ENCODE results near the gene RIMS4.

Gene RIMS4

DNA sequence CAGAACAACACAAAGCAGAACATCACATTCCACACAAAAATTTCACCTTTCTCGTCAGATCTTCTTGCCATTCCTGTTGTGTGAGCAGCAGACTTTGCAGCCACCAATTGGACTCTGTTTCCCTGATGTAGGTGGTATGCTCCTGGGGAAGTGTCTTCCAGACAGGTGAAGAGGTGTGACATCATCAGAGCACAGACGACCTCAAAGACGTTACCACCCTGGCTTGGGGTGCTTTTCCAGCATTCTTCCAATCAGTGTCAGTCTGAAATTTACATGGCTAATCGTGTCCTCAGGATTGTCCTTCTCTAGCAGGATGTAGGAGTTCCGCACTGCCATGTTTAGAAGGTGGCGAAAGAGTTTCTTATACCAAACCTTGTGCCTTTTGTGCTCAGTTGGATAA lies 31.6 kb upstream of the RIMS4 start:
- Histone ChIP-seq H3K4me3 (ENCODE audit: extremely low read depth, insufficient read depth, low read length, poor library complexity, severe bottlenecking) (no peak overlapping the region), H3K4me1 (ENCODE audit: control insufficient read depth, insufficient read depth, low read length, poor library complexity, severe bottlenecking) (no peaks in the 10 kb centered on the region), H3K36me3 (ENCODE audit: control insufficient read depth, insufficient read depth, low read length) (no peaks in the 10 kb centered on the region), H3K9me3 (ENCODE audit: control insufficient read depth, low read length) (no peaks in the 10 kb centered on the region), H3K27ac (ENCODE audit: low read depth, low read length, severe bottlenecking) (no peak overlapping the region)
- WGBS, 2 experiments (ENCODE audit: insufficient coverage in 2 of 2): 84 to 85% methylated on average over 4 to 6 of the region's 6 CpGs

DNA sequence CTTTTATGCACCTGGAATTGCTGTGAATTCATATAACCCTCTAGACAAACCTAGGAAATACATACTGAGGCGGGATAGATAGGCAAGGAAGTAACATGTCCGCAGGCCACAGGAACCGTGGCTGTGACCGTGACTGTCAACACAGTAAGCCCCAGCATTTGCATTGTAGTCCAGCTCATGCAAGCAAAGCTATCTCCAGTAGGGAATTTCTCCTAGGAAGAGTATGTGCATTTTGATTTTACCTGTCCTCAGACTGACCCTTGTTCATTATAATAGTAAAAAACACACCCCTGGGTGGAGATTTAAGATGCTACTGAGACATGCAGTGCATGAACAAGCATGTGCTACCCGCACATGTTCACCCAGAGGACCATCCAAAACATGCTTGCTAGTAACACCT lies 30.5 kb upstream of the RIMS4 start:
- Histone ChIP-seq H3K4me3 (ENCODE audit: extremely low read depth, insufficient read depth, low read length, poor library complexity, severe bottlenecking) (no peak overlapping the region), H3K36me3 (ENCODE audit: control insufficient read depth, insufficient read depth, low read length) (no peaks in the 10 kb centered on the region), H3K4me1 (ENCODE audit: control insufficient read depth, insufficient read depth, low read length, poor library complexity, severe bottlenecking) (no peaks in the 10 kb centered on the region), H3K27ac (ENCODE audit: low read depth, low read length, severe bottlenecking) (no peak overlapping the region), H3K9me3 (ENCODE audit: control insufficient read depth, low read length) (no peaks in the 10 kb centered on the region)
- WGBS, 2 experiments (ENCODE audit: insufficient coverage in 2 of 2): 86 to 95% methylated on average over 4 to 5 of the region's 5 CpGs

DNA sequence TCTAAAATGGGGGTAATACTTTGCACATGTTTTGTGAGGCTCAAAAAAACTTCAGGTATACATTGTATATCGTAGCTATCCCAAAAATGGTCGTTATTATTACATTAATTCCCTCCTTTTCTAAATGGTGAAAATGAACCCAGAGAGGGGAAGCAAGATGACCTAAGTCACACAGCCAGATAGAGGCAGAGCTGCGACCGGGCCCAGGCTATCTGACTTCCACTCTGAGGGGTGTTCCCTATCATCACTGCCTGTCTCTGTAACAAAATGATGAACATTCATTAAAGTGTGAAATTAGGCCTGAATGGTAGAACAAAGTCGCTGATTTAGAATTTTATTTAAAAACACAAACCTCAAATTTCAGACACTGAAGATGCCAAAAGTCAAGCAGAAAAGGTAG lies 29.1 kb upstream of the RIMS4 start:
- Histone ChIP-seq H3K36me3 (ENCODE audit: control insufficient read depth, insufficient read depth, low read length) (no peaks in the 10 kb centered on the region), H3K4me1 (ENCODE audit: control insufficient read depth, insufficient read depth, low read length, poor library complexity, severe bottlenecking) (no peaks in the 10 kb centered on the region), H3K27ac (ENCODE audit: low read depth, low read length, severe bottlenecking) (no peak overlapping the region), H3K9me3 (ENCODE audit: control insufficient read depth, low read length) (no peaks in the 10 kb centered on the region), H3K4me3 (ENCODE audit: extremely low read depth, insufficient read depth, low read length, poor library complexity, severe bottlenecking) (no peak overlapping the region)
- 80% methylated on average over 1 of the region's 5 CpGs; no CpG with 5 or more reads in 1 of the 2 experiments for WGBS, 2 experiments (ENCODE audit: insufficient coverage in 2 of 2)

DNA sequence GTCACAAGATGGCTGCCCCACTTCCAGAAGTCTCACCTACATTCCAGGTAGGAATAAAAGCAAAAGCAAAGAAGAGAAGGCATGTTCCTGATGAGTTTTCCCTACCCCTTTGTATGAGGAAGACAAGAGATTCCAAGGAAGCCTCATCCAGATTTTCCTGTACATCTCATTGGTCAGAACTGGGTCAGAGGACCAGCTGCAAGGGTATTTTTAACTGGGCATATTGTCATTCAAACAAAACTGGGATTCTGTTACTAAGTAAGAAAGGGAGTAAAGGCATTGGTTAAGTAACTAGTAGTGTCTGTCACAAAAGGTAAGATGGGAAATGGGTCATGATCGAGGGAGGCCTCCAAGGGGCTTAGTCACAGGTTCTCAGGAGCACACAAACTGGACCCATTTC lies 28.2 kb upstream of the RIMS4 start:
- Histone ChIP-seq H3K4me3 (ENCODE audit: extremely low read depth, insufficient read depth, low read length, poor library complexity, severe bottlenecking) (no peak overlapping the region), H3K36me3 (ENCODE audit: control insufficient read depth, insufficient read depth, low read length) (no peaks in the 10 kb centered on the region), H3K4me1 (ENCODE audit: control insufficient read depth, insufficient read depth, low read length, poor library complexity, severe bottlenecking) (no peaks in the 10 kb centered on the region), H3K9me3 (ENCODE audit: control insufficient read depth, low read length) (no peaks in the 10 kb centered on the region), H3K27ac (ENCODE audit: low read depth, low read length, severe bottlenecking) (no peak overlapping the region)
- 89 to 100% methylated on average over 1 of the region's 1 CpG for WGBS, 2 experiments (ENCODE audit: insufficient coverage in 2 of 2)

DNA sequence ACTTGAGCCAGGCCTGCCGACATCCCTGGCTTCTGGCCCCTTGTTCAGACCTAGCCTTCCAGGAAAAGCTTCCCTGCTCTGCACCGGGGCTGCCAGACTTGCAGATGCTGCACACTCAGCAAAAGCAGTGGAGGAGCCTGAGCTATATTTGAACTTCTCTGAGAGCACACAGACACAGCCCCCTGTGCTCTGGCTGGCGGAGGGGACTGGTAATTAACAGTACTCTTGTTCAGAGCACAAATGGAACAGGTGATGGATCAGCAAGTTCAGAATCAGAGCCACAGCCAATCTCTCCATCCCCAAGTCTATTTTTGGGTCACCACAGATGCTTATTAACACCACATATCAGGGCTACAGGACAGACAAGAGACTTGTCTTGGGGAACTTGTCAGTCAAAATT lies 27.6 kb upstream of the RIMS4 start:
- WGBS, 2 experiments (ENCODE audit: insufficient coverage in 2 of 2): 91 to 94% methylated on average over 2 to 3 of the region's 3 CpGs
- H3K27ac ChIP-seq (ENCODE audit: low read depth, low read length, severe bottlenecking): no peak overlapping the region
- H3K4me1 ChIP-seq (ENCODE audit: control insufficient read depth, insufficient read depth, low read length, poor library complexity, severe bottlenecking): no peaks in the 10 kb centered on the region
- H3K4me3 ChIP-seq (ENCODE audit: extremely low read depth, insufficient read depth, low read length, poor library complexity, severe bottlenecking): no peak overlapping the region
- no peaks in the 10 kb centered on the region for H3K36me3 ChIP-seq (ENCODE audit: control insufficient read depth, insufficient read depth, low read length)
- H3K9me3 ChIP-seq (ENCODE audit: control insufficient read depth, low read length): no peaks in the 10 kb centered on the region

DNA sequence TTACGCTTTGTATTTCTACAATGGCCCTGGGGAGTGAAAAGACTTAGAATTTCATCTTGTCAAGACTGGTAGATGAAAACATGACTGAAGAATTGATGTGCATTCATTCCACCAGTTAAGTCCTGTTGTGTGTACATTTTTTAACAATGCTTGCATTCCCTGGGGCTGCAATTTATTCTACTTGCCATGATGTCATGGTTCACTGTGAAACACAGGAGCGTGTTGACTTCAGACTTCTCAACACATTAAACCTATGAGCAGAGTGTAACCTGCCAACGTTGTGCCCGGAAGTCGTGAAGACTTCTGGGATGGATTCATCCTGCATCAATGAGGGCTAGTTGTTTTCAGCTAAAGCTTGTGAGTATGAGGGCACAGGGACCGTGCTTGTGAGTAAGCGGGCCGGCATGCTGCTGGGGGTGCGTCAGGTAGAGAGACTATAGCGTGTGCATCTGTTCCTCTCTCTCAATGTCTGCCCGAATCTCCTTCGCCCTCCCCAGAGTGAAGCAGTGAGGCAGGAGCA lies 26.3 kb upstream of the RIMS4 start:
- H3K27ac ChIP-seq (ENCODE audit: low read depth, low read length, severe bottlenecking): no peak overlapping the region
- H3K4me3 ChIP-seq (ENCODE audit: extremely low read depth, insufficient read depth, low read length, poor library complexity, severe bottlenecking): no peak overlapping the region
- no peaks in the 10 kb centered on the region for H3K4me1 ChIP-seq (ENCODE audit: control insufficient read depth, insufficient read depth, low read length, poor library complexity, severe bottlenecking)
- H3K36me3 ChIP-seq (ENCODE audit: control insufficient read depth, insufficient read depth, low read length): no peaks in the 10 kb centered on the region
- no peaks in the 10 kb centered on the region for H3K9me3 ChIP-seq (ENCODE audit: control insufficient read depth, low read length)
- 91 to 95% methylated on average over 5 to 8 of the region's 12 CpGs for WGBS, 2 experiments (ENCODE audit: insufficient coverage in 2 of 2)

DNA sequence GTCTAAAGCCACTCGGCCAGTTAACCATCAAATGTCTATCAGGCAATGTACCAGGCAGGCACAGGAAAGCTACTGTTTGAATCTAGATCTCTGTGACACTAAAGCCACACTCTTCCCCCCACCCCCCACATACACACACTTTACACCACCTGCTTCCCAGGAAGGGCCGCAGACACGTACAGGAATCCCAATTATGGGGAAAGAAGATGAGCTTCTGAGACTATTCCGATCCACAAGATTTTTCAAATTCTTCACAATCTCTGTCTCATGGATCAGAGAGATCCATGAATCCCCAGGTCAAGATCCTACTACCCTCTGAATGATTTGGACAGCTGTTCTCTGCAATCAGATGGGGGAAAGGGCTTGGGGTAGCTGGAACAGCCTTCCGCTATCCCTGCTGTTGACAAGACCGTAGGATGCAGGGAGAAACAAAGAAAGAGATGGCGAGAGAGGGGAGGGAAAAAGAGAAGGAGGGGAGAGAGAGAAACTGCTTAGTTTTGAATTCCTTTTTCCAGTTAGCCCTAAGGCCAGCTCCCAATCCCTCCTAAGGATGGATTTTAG lies 25.4 kb upstream of the RIMS4 start:
- Histone ChIP-seq H3K9me3 (ENCODE audit: control insufficient read depth, low read length) (no peaks in the 10 kb centered on the region), H3K4me1 (ENCODE audit: control insufficient read depth, insufficient read depth, low read length, poor library complexity, severe bottlenecking) (no peaks in the 10 kb centered on the region), H3K27ac (ENCODE audit: low read depth, low read length, severe bottlenecking) (no peak overlapping the region), H3K36me3 (ENCODE audit: control insufficient read depth, insufficient read depth, low read length) (no peaks in the 10 kb centered on the region), H3K4me3 (ENCODE audit: extremely low read depth, insufficient read depth, low read length, poor library complexity, severe bottlenecking) (no peak overlapping the region)
- 75 to 82% methylated on average over 5 to 6 of the region's 7 CpGs for WGBS, 2 experiments (ENCODE audit: insufficient coverage in 2 of 2)

DNA sequence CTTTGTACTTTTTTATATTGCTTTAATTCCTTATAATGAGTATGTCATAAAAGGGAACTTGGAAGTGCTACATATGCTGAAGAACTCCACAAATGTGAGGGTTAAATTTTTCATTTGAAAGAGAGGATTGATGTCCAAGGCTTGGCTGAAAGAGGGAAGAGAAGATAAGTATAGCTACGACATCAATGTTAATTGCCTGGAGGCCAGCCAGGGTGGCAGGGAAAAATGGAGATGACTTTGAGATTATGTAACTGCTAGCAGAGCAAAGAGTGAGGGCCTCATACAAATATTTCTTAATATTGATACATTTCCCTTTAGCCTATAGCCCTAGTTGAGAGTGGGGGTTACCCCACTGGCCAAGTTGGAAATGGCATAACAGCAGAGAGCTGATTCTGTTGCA lies 24.8 kb upstream of the RIMS4 start:
- H3K36me3 ChIP-seq (ENCODE audit: control insufficient read depth, insufficient read depth, low read length): no peaks in the 10 kb centered on the region
- WGBS, 2 experiments (ENCODE audit: insufficient coverage in 2 of 2): 78 to 88% methylated on average over 1 of the region's 1 CpG
- no peak overlapping the region for H3K27ac ChIP-seq (ENCODE audit: low read depth, low read length, severe bottlenecking)
- H3K9me3 ChIP-seq (ENCODE audit: control insufficient read depth, low read length): no peaks in the 10 kb centered on the region
- H3K4me3 ChIP-seq (ENCODE audit: extremely low read depth, insufficient read depth, low read length, poor library complexity, severe bottlenecking): no peak overlapping the region
- no peaks in the 10 kb centered on the region for H3K4me1 ChIP-seq (ENCODE audit: control insufficient read depth, insufficient read depth, low read length, poor library complexity, severe bottlenecking)

DNA sequence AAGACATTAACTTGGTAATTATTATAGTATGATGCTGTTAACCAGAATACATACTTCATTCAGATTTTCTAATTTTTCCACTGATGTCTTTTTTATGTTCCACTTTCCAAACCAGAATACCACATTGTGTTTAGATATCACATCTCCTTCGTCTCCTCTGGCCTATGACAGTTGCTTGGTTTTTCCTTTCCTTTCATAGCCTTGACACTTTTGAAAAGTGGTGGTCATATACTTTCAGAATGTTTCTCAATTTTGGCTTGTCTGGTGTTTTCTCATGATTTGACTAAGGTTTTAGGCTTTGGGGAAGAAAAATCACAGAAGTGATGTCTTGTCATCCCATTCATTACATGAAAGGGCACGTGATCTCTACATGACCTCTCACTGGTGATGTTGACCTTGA lies 24.3 kb upstream of the RIMS4 start:
- H3K4me1 ChIP-seq (ENCODE audit: control insufficient read depth, insufficient read depth, low read length, poor library complexity, severe bottlenecking): no peaks in the 10 kb centered on the region
- no peaks in the 10 kb centered on the region for H3K36me3 ChIP-seq (ENCODE audit: control insufficient read depth, insufficient read depth, low read length)
- no peak overlapping the region for H3K4me3 ChIP-seq (ENCODE audit: extremely low read depth, insufficient read depth, low read length, poor library complexity, severe bottlenecking)
- H3K9me3 ChIP-seq (ENCODE audit: control insufficient read depth, low read length): no peaks in the 10 kb centered on the region
- WGBS, 2 experiments (ENCODE audit: insufficient coverage in 2 of 2): no CpG with 5 or more reads among the region's 2 CpGs
- no peak overlapping the region for H3K27ac ChIP-seq (ENCODE audit: low read depth, low read length, severe bottlenecking)

DNA sequence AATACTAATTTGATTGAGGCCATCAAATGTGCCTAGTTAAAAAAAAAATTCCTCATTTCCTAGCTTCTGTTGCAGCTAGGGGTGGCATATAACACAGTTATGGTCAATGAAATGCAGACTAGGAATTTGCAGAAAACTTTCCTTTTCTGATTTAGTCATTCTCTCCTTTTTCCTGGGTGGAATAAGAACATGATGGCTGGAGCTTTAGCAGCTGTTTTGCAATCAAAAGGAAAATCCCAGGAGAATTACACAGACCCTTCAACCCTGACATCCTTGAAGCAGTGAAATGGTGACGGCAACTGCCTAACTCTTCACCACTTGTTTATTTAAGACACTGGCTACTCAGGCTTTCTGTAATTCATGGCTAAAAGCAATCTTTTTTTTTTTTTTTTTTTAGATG lies 23.1 kb upstream of the RIMS4 start:
- Histone ChIP-seq H3K4me1 (ENCODE audit: control insufficient read depth, insufficient read depth, low read length, poor library complexity, severe bottlenecking) (no peaks in the 10 kb centered on the region), H3K36me3 (ENCODE audit: control insufficient read depth, insufficient read depth, low read length) (no peaks in the 10 kb centered on the region), H3K27ac (ENCODE audit: low read depth, low read length, severe bottlenecking) (no peak overlapping the region), H3K4me3 (ENCODE audit: extremely low read depth, insufficient read depth, low read length, poor library complexity, severe bottlenecking) (no peak overlapping the region), H3K9me3 (ENCODE audit: control insufficient read depth, low read length) (no peaks in the 10 kb centered on the region)
- 100% methylated on average over 1 of the region's 1 CpG; no CpG with 5 or more reads in 1 of the 2 experiments for WGBS, 2 experiments (ENCODE audit: insufficient coverage in 2 of 2)

DNA sequence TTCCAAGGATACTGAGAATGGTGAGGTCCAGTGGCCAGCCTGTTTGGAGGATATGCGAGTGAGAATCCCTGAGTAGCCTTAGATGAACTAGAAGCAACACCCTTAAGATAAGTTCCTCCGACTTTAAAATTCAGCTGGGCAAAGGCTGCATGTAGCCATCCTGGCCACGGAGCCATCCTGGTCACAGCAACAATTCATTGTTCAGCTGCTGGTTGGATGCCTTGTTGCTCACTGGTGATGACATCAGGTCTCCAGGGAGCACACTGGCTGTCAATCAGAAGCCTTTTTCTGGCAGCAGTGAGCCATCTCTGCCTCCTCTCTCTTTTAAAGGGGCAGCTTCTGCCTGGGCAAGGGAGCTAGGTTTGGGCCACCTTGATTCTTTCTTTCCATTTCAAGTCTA lies 22.4 kb upstream of the RIMS4 start:
- no peak overlapping the region for H3K4me3 ChIP-seq (ENCODE audit: extremely low read depth, insufficient read depth, low read length, poor library complexity, severe bottlenecking)
- no peaks in the 10 kb centered on the region for H3K9me3 ChIP-seq (ENCODE audit: control insufficient read depth, low read length)
- no peak overlapping the region for H3K27ac ChIP-seq (ENCODE audit: low read depth, low read length, severe bottlenecking)
- no peaks in the 10 kb centered on the region for H3K4me1 ChIP-seq (ENCODE audit: control insufficient read depth, insufficient read depth, low read length, poor library complexity, severe bottlenecking)
- H3K36me3 ChIP-seq (ENCODE audit: control insufficient read depth, insufficient read depth, low read length): no peaks in the 10 kb centered on the region
- 57 to 65% methylated on average over 3 of the region's 3 CpGs for WGBS, 2 experiments (ENCODE audit: insufficient coverage in 2 of 2)
